NCI-H2227 (cell line): Measurements from ENCODE around the gene ENTPD6.
A peak's percentile ranks its signal among the peaks of the same experiment; 100 is the strongest.

Experiments used
- DNase-seq: peaks from one replicate; lab custom pipeline; 2025; ENCODE audit not compliant: unreplicated experiment; lab: John Stamatoyannopoulos, UW

ENTPD6 gene

GRCh38 chr20:25187635-25188034 is 7.9 kb upstream of the ENTPD6 start:
- no peak for DNase-seq

GRCh38 chr20:25188218-25188617 is 7.3 kb upstream of the ENTPD6 start:
- peak; percentile 27 for DNase-seq

GRCh38 chr20:25191051-25191450 is 4.5 kb upstream of the ENTPD6 start:
- DNase-seq, result no peak

- no peak for DNase-seq
Observed at GRCh38 chr20:25191689-25192088, 3.8 kb upstream of the ENTPD6 start.

- DNase-seq, result no peak
Observed at GRCh38 chr20:25193843-25194242, 1.7 kb upstream of the ENTPD6 start.

GRCh38 chr20:25194333-25194972 is 1.1 kb upstream of the ENTPD6 start:
- no peak for DNase-seq

GRCh38 chr20:25195962-25196785 is 662 bp downstream of the ENTPD6 start:
- DNase-seq, result peak; percentile 56

GRCh38 chr20:25196786-25197120 is 1.2 kb downstream of the ENTPD6 start:
- peak; percentile 36 for DNase-seq

GRCh38 chr20:25197183-25197869 is 1.8 kb downstream of the ENTPD6 start:
- no peak for DNase-seq

GRCh38 chr20:25197870-25198190 is 2.3 kb downstream of the ENTPD6 start:
- DNase-seq, result no peak

- no peak for DNase-seq
Observed at GRCh38 chr20:25198663-25199383, 3.3 kb downstream of the ENTPD6 start.

- no peak for DNase-seq
Observed at GRCh38 chr20:25199473-25200260, 4.2 kb downstream of the ENTPD6 start.

GRCh38 chr20:25203089-25203488 is 7.6 kb downstream of the ENTPD6 start:
- no peak for DNase-seq

- no peak for DNase-seq
Observed at GRCh38 chr20:25203871-25204320, 8.4 kb downstream of the ENTPD6 start.

- DNase-seq, result no peak
Observed at GRCh38 chr20:25204550-25205276, 9.2 kb downstream of the ENTPD6 start.

GRCh38 chr20:25205277-25206062 is 10.0 kb downstream of the ENTPD6 start:
- DNase-seq, result no peak

- no peak for DNase-seq
Observed at GRCh38 chr20:25206063-25206403, 10.5 kb downstream of the ENTPD6 start.

GRCh38 chr20:25206548-25206947 is 11.0 kb downstream of the ENTPD6 start:
- DNase-seq, result no peak
